HCT116 (cell line): ENCODE measurements around the gene SLC5A5. TPM values are rescaled to one million over a fixed set of nuclear protein-coding genes. Genes with fewer than 3 reads are reported as not detected.
A peak's percentile ranks its signal among the peaks of the same experiment; 100 is the strongest.

Experiments used
- ATAC-seq: fragments of 200-7000 bp; cut with Tn5 transposase; 2 replicates; pipeline ENCODE4 v1.9.1; 2020; ENCODE audit warnings: mild to moderate bottlenecking, moderate library complexity
- BruUV-seq: library from RNA; stranded (reverse); fragments of 400-500 nt; replicated peaks from 2 replicates; lab custom pipeline; 2021; lab: Mats Ljungman, UMichigan
- CTCF ChIA-PET: fragments of 300-600 bp; sonication (Branson Sonifier 250); formaldehyde crosslinking; loops from one replicate; lab custom pipeline; 2021; ENCODE audit warnings: antibody characterized with exemption; lab: Charles Lee
- POLR2A ChIA-PET: fragments of 300-600, 350-600 bp; sonication (Branson Sonifier 250); formaldehyde crosslinking; loops from one replicate; lab custom pipeline; 2021; ENCODE audit warnings: antibody characterized with exemption; lab: Charles Lee
- RAD21 ChIA-PET, 2 experiments: fragments of 300-600 bp; sonication (Branson Sonifier 250); formaldehyde crosslinking; loops; one replicate each; lab custom pipeline; 2023; ENCODE audit warnings: low total read pairs in 2 of 2; ENCODE audit not compliant: uncharacterized antibody in 2 of 2, unreplicated experiment in 2 of 2, low non-redundant PET in 1 of 2; lab: Charles Lee
- DNase-seq: peaks from one replicate; pipeline ENCODE4 v3.0.0-alpha.2; 2010; ENCODE audit warnings: low read depth, low spot score
- H2AFZ ChIP-seq: fragments of 200-600 bp; shearing (Covaris generic), sonication (generic); 2 replicates; pipeline ENCODE4 v1.6.1; 2017; ENCODE audit warnings: low read depth, mixed run types, mixed read lengths, antibody characterized with exemption, low read length; ENCODE audit not compliant: poor library complexity, severe bottlenecking
- H3K27ac ChIP-seq: 2 replicates; pipeline ENCODE4 v1.5.1; 2012; ENCODE audit warnings: low read depth, low read length
- H3K27me3 ChIP-seq: fragments of 200-600 bp; sonication (generic); 2 replicates; pipeline ENCODE4 v1.6.1; 2016; ENCODE audit warnings: mixed run types, low read length, mixed read lengths; ENCODE audit not compliant: insufficient read depth
- H3K36me3 ChIP-seq, 2 experiments: fragments of 200-500 bp in 1 of 2; fragments of 200-600 bp in 1 of 2; sonication (Bioruptor generic) in 1 of 2; sonication (generic) in 1 of 2; 2 replicates each; pipeline versions ENCODE4 v1.5.1 to v1.6.1; 2014 to 2016; ENCODE audit warnings: low read length in 2 of 2, inconsistent platforms in 1 of 2, mixed read lengths in 1 of 2, mixed run types in 1 of 2; ENCODE audit not compliant: insufficient read depth in 2 of 2, control insufficient read depth in 1 of 2
- H3K4me1 ChIP-seq, 2 experiments: fragments of 200-600 bp in 1 of 2; sonication (generic) in 1 of 2; 2 replicates each; pipeline versions ENCODE4 v1.5.1 to v1.6.1; 2012 to 2017; ENCODE audit warnings: low read length in 2 of 2, inconsistent platforms in 1 of 2, mild to moderate bottlenecking in 1 of 2, mixed read lengths in 1 of 2, mixed run types in 1 of 2, moderate library complexity in 1 of 2; ENCODE audit not compliant: insufficient read depth in 2 of 2, control insufficient read depth in 1 of 2
- H3K4me2 ChIP-seq: fragments of 200-600 bp; sonication (generic); 2 replicates; pipeline ENCODE4 v1.6.1; 2017; ENCODE audit warnings: mixed run types, low read length, mixed read lengths
- H3K4me3 ChIP-seq, 2 experiments: fragments of 200-600 bp in 1 of 2; sonication (generic) in 1 of 2; replicated peaks in 1 of 2; 2 replicates each; pipeline ENCODE4 v1.5.1; 2011 to 2016; ENCODE audit warnings: low read length in 2 of 2, control low read depth in 1 of 2, low read depth in 1 of 2, mild to moderate bottlenecking in 1 of 2, mixed read lengths in 1 of 2, mixed run types in 1 of 2
- H3K79me2 ChIP-seq: fragments of 200-600 bp; sonication (generic); 2 replicates; pipeline ENCODE4 v1.6.1; 2017; ENCODE audit warnings: mild to moderate bottlenecking, mixed run types, low read length, moderate library complexity, mixed read lengths; ENCODE audit not compliant: insufficient read depth
- H3K9ac ChIP-seq: fragments of 200-600 bp; sonication (generic); 2 replicates; pipeline ENCODE4 v1.6.1; 2016; ENCODE audit warnings: low read length, mixed read lengths
- H3K9me2 ChIP-seq: fragments of 200-600 bp; sonication (generic), shearing (Covaris generic); 2 replicates; pipeline ENCODE4 v1.6.1; 2017; ENCODE audit warnings: mixed run types, mild to moderate bottlenecking, moderate library complexity; ENCODE audit not compliant: insufficient read depth
- H3K9me3 ChIP-seq, 2 experiments: fragments of 200-500 bp in 1 of 2; fragments of 200-600 bp in 1 of 2; sonication (Bioruptor generic) in 1 of 2; sonication (generic) in 1 of 2; 2 replicates each; pipeline ENCODE4 v1.6.1; 2014 to 2017; ENCODE audit warnings: low read length in 2 of 2, mixed read lengths in 2 of 2, inconsistent platforms in 1 of 2, low read depth in 1 of 2, mild to moderate bottlenecking in 1 of 2, mixed run types in 1 of 2, moderate library complexity in 1 of 2; ENCODE audit not compliant: control insufficient read depth in 1 of 2, insufficient read depth in 1 of 2
- H4K20me1 ChIP-seq: fragments of 200-600 bp; sonication (generic), shearing (Covaris generic); 2 replicates; pipeline ENCODE4 v1.6.1; 2017; ENCODE audit warnings: mixed run types, mild to moderate bottlenecking, moderate library complexity; ENCODE audit not compliant: insufficient read depth
- CEBPB ChIP-seq: IDR thresholded peaks from 2 replicates; pipeline ENCODE4 v1.6.1; 2012; ENCODE audit warnings: low read depth
- RAD21 ChIP-seq: IDR thresholded peaks from 2 replicates; pipeline ENCODE4 v1.6.1; 2012; ENCODE audit warnings: low read depth, mild to moderate bottlenecking
- SP1 ChIP-seq: IDR thresholded peaks from 2 replicates; pipeline ENCODE4 v1.6.1; 2012; ENCODE audit warnings: low read depth
- TCF7L2 ChIP-seq: IDR thresholded peaks from 2 replicates; pipeline ENCODE4 v1.7.0; 2011; ENCODE audit warnings: borderline replicate concordance, inconsistent platforms; ENCODE audit not compliant: insufficient read depth, insufficient read length; ENCODE audit errors: extremely low read depth
- intact Hi-C: fragments of 100-400 bp; cut with micrococcal nuclease; formaldehyde crosslinking; loops from 2 replicates; pipeline ENCODE4 v1.10.0; 2022
- total RNA-seq: library from RNA; stranded (reverse); gene quantifications from one replicate; pipeline ENCODE4 v1.2.1, GENCODE V29; 2021; ENCODE audit not compliant: unreplicated experiment

SLC5A5 gene
- total RNA-seq, 1 experiment from 2014 or later = 0.59 TPM

DNA sequence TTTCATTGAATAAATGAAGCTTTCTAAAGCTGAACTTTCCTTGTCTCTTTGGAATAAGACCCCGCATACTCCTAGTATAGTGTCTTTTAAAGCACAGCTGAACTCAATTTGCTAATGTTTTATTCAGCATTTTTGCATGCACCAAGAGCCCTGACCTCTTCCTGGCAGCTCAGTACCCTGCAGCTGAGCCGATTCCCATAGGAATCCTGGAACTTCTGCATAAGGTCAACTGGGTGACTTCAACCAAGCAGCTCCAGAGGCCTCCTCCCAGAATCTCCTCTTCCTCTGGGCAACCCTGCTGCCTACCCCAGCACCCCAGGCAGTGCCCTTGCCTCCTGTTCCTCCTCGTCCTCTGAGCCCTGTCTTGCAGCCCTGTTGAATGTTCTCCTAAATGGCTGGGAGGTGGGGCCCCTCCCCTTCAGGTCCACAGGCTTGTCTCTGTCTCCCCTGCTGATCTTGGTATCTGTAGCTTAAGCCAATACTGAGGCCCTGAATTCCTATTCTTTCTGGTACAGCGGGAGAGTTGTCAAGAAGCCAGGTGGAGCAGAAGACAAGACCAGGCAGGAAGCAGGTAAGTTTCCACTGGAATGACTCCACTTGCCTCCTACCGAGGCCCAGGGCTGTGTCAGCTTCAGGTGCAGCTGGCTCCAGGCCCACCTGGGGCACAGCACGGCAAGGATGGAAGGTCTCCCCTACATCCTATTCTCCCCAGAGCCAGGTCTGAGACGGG is 37.4 kb downstream of the SLC5A5 start:
- H3K36me3 ChIP-seq = no peaks in the 10 kb centered on the region
- POLR2A ChIA-PET = interaction anchor here (0.5 kb wide), 1 partner anchor 22 kb away, joined by 3 read pairs; no protein-coding TSS in a partner anchor
- no peak for DNase-seq
- peak overlapping the region; percentile 56 for H3K27ac ChIP-seq
- H2AFZ ChIP-seq = no peak overlapping the region
- H3K4me1 ChIP-seq = peaks cover 7 to 12% of the 10 kb centered on the region in 2 experiments; a peak in 3 of 4 replicates
- peak overlapping the region; percentile 21; the same call in 1 of the 2 replicates for H3K4me2 ChIP-seq
- peak; percentile 30; the same call in 1 of the 2 replicates for ATAC-seq
- intact Hi-C loops = no loop called here
- no peak for TF ChIP-seq CEBPB
- TF ChIP-seq SP1 = 0 out of 2 replicates have a peak, but pooled peaks have one; percentile 15
- H3K9me3 ChIP-seq = no peaks in the 10 kb centered on the region
- H3K79me2 ChIP-seq = no peaks in the 10 kb centered on the region
- H3K9me2 ChIP-seq = no peaks in the 10 kb centered on the region
- no peak overlapping the region for H3K9ac ChIP-seq
- CTCF ChIA-PET = no interaction called here
- no TSS peak for BruUV-seq
- RAD21 ChIA-PET = no interaction called here
- H3K4me3 ChIP-seq = no peak overlapping the region
- H4K20me1 ChIP-seq = no peaks in the 10 kb centered on the region
- H3K27me3 ChIP-seq = no peaks in the 10 kb centered on the region

GRCh38 chr19:17910791-17911360 is 39.1 kb downstream of the SLC5A5 start:
- H4K20me1 ChIP-seq = no peaks in the 10 kb centered on the region
- no peak overlapping the region for H3K9ac ChIP-seq
- intact Hi-C loops = no loop called here
- H3K4me3 ChIP-seq = no peak overlapping the region
- CTCF ChIA-PET = no interaction called here
- no peaks in the 10 kb centered on the region for H3K36me3 ChIP-seq
- POLR2A ChIA-PET = no interaction called here
- no peak overlapping the region for H3K4me2 ChIP-seq
- TF ChIP-seq TCF7L2 (no peak), RAD21 (no peak)
- no peaks in the 10 kb centered on the region for H3K79me2 ChIP-seq
- no peak for DNase-seq
- H3K27me3 ChIP-seq = no peaks in the 10 kb centered on the region
- no peaks in the 10 kb centered on the region for H3K9me3 ChIP-seq
- H3K27ac ChIP-seq = no peak overlapping the region
- ATAC-seq = no peak
- no peak overlapping the region for H2AFZ ChIP-seq
- BruUV-seq = no TSS peak
- H3K4me1 ChIP-seq = peaks cover 11 to 14% of the 10 kb centered on the region in 2 experiments
- RAD21 ChIA-PET = no interaction called here
- H3K9me2 ChIP-seq = no peaks in the 10 kb centered on the region
